Stimulated activated CD4-positive, alpha-beta T cell treated with anti-CD3 and anti-CD28 coated beads, Interleukin-12 subunit alpha, Interleukin-12 subunit beta, amount 100 ng/mL, for 48 hours (primary cell): ENCODE results near the gene MMP10.

Source experiments
- DNase-seq, 3 donors: peaks; one replicate each; pipeline ENCODE4 v3.0.0-alpha.2; 2020; ENCODE audit warnings: low read depth in 2 of 3, low spot score in 1 of 3

MMP10 gene

GRCh38 chr11:102729849-102730815, 50.3 kb downstream of the MMP10 start:
- no peak for DNase-seq

- DNase-seq = no peak
Observed at GRCh38 chr11:102727890-102728289, 52.5 kb downstream of the MMP10 start.

GRCh38 chr11:102724904-102725500, 55.4 kb downstream of the MMP10 start, which contains the start of gene MMP8:
Gene MMP8 (minus strand): TSS chr11:102724954. CDS start chr11:102724855, 99 bp downstream.
- DNase-seq = no peak

- no peak for DNase-seq
Observed at GRCh38 chr11:102722821-102723220, 57.6 kb downstream of the MMP10 start.
